Activated T-cell treated with anti-CD3 and anti-CD28 coated beads, Interleukin-2, amount 50 U/mL, for 72 hours (primary cell): Measurements from ENCODE around the gene CEACAM5. TPM values are rescaled to one million over a fixed set of nuclear protein-coding genes. Genes with fewer than 3 reads are reported as not detected.
"Not testable (repeated sequence)": the region's sequence is repeated elsewhere in the genome, so short reads cannot be mapped to it uniquely, and the experiment has no call there.

ENCODE experiments used
- ATAC-seq, 2 donors: fragments of 150-1000 bp; cut with Tn5 transposase; replicated peaks in 1 of 2; 2 replicates each; pipeline ENCODE4 v1.10.0; 2021; ENCODE audit warnings: moderate library complexity in 2 of 2, mild to moderate bottlenecking in 1 of 2
- DNase-seq, 2 donors: peaks; one replicate each; pipeline ENCODE4 v3.0.0; 2021 to 2022; ENCODE audit warnings: mixed read lengths in 1 of 2
- H3K27ac Mint-ChIP-seq: one replicate; pipeline ENCODE4 v1.8.0; 2022; ENCODE audit warnings: mild to moderate bottlenecking, moderate library complexity, mixed read lengths
- H3K27me3 Mint-ChIP-seq: one replicate; pipeline ENCODE4 v1.8.0; 2022; ENCODE audit warnings: low read depth, mixed read lengths
- H3K36me3 Mint-ChIP-seq, 2 donors: one replicate each; pipeline ENCODE4 v1.8.0; 2022; ENCODE audit warnings: mixed read lengths in 2 of 2, mild to moderate bottlenecking in 1 of 2; ENCODE audit not compliant: insufficient read depth in 2 of 2
- H3K4me1 Mint-ChIP-seq: one replicate; pipeline ENCODE4 v1.8.0; 2022; ENCODE audit warnings: low read depth, mixed read lengths
- H3K4me3 Mint-ChIP-seq, 2 donors: one replicate each; pipeline ENCODE4 v1.8.0; 2022; ENCODE audit warnings: mild to moderate bottlenecking in 2 of 2, mixed read lengths in 2 of 2, moderate library complexity in 2 of 2
- H3K9me3 Mint-ChIP-seq, 2 donors: one replicate each; pipeline ENCODE4 v1.8.0; 2022; ENCODE audit warnings: mixed read lengths in 2 of 2
- total RNA-seq, 2 donors: library from RNA; stranded (reverse); gene quantifications; one replicate each; pipeline ENCODE4 v1.2.3, GENCODE V29; 2022

The CEACAM5 gene
- total RNA-seq, 2 donors from 2014 or later: not detected

- no peak within 1 kb of the TSS for H3K27ac Mint-ChIP-seq
- no peaks in the 10 kb centered on the region for H3K36me3 Mint-ChIP-seq
- DNase-seq (no peak), ATAC-seq (no peak)
- H3K4me3 Mint-ChIP-seq: no peak within 1 kb of the TSS
- H3K9me3 Mint-ChIP-seq: no peaks in the 10 kb centered on the region
- H3K4me1 Mint-ChIP-seq: peaks cover 5% of the 10 kb centered on the region
- H3K27me3 Mint-ChIP-seq: peaks cover 73% of the 10 kb centered on the region
Observed at GRCh38 chr19:41755328-41755913, 47.0 kb downstream of the CEACAM5 start, which contains the start of gene CEACAM6. CEACAM6 (plus strand) TSS chr19:41755530; CDS start chr19:41755639, 109 bp downstream.

GRCh38 chr19:41758846-41759245 lies 50.4 kb downstream of the CEACAM5 start:
- Mint-ChIP-seq H3K36me3 (no peaks in the 10 kb centered on the region), H3K4me3 (no peak overlapping the region), H3K9me3 (no peaks in the 10 kb centered on the region), H3K27ac (no peak overlapping the region), H3K27me3 (peaks cover 75% of the 10 kb centered on the region), H3K4me1 (peaks cover 2% of the 10 kb centered on the region)
- no peak for ATAC-seq
- DNase-seq: no peak

GRCh38 chr19:41767115-41767514 lies 58.7 kb downstream of the CEACAM5 start:
- H3K27me3 Mint-ChIP-seq: peaks cover 73% of the 10 kb centered on the region
- H3K4me1 Mint-ChIP-seq: peaks cover 10% of the 10 kb centered on the region
- H3K4me3 Mint-ChIP-seq: no peak overlapping the region
- no peak for ATAC-seq
- H3K36me3 Mint-ChIP-seq: no peaks in the 10 kb centered on the region
- H3K9me3 Mint-ChIP-seq: no peaks in the 10 kb centered on the region
- no peak overlapping the region for H3K27ac Mint-ChIP-seq
- no peak for DNase-seq

- DNase-seq, H3K27ac Mint-ChIP-seq, H3K9me3 Mint-ChIP-seq, H3K36me3 Mint-ChIP-seq, ATAC-seq, H3K4me3 Mint-ChIP-seq: not testable (repeated sequence)
- Mint-ChIP-seq H3K4me1 (peaks cover 20% of the 10 kb centered on the region), H3K27me3 (peaks cover 73% of the 10 kb centered on the region)
Observed at GRCh38 chr19:41768105-41768504, 59.7 kb downstream of the CEACAM5 start.

GRCh38 chr19:41769608-41770007 lies 61.2 kb downstream of the CEACAM5 start:
- no peak for DNase-seq
- H3K36me3 Mint-ChIP-seq: no peaks in the 10 kb centered on the region
- H3K4me1 Mint-ChIP-seq: peaks cover 35% of the 10 kb centered on the region
- no peak for ATAC-seq
- H3K27me3 Mint-ChIP-seq: peaks cover 71% of the 10 kb centered on the region
- H3K9me3 Mint-ChIP-seq: no peaks in the 10 kb centered on the region
- no peak overlapping the region for H3K4me3 Mint-ChIP-seq
- H3K27ac Mint-ChIP-seq: no peak overlapping the region

- Mint-ChIP-seq H3K9me3 (no peaks in the 10 kb centered on the region), H3K4me1 (peaks cover 42% of the 10 kb centered on the region), H3K27ac (no peak overlapping the region), H3K36me3 (no peaks in the 10 kb centered on the region), H3K27me3 (peaks cover 67% of the 10 kb centered on the region), H3K4me3 (no peak overlapping the region)
- ATAC-seq (peak in 1 of 2 donors; percentile 75), DNase-seq (no peak)
Observed at GRCh38 chr19:41771410-41771809, 63.0 kb downstream of the CEACAM5 start.

GRCh38 chr19:41774515-41774980 lies 66.1 kb downstream of the CEACAM5 start:
- H3K27me3 Mint-ChIP-seq: peaks cover 73% of the 10 kb centered on the region
- peak; percentile 74 to 90 for ATAC-seq

GRCh38 chr19:41776700-41777099 lies 68.3 kb downstream of the CEACAM5 start:
- Mint-ChIP-seq H3K27me3 (peaks cover 82% of the 10 kb centered on the region), H3K4me3 (no peak overlapping the region), H3K9me3 (no peaks in the 10 kb centered on the region), H3K36me3 (no peaks in the 10 kb centered on the region), H3K4me1 (peaks cover 34% of the 10 kb centered on the region), H3K27ac (no peak overlapping the region)
- no peak for DNase-seq
- ATAC-seq: no peak

More at GRCh38 chr19:41774515-41774980, 66.1 kb downstream of the CEACAM5 start:
- Mint-ChIP-seq H3K36me3 (no peaks in the 10 kb centered on the region), H3K27ac (peak overlapping the region; percentile 30), H3K4me3 (peak overlapping the region in 1 of 2 donors; percentile 41), H3K9me3 (no peaks in the 10 kb centered on the region), H3K4me1 (peaks cover 42% of the 10 kb centered on the region)
- DNase-seq: peak; percentile 44 to 58

Other genes starting within 250 kb of the CEACAM5 start
- gene CEACAM21, start 132.5 kb upstream of the CEACAM5 start, total RNA-seq: 10 to 100 TPM; 38.4 to 41.7 TPM
- not detected for gene CEACAM4, start 81.6 kb upstream of the CEACAM5 start, total RNA-seq
- not detected for gene CEACAM7, start 20.4 kb upstream of the CEACAM5 start, total RNA-seq
- not detected for gene CEACAM6, start 46.9 kb downstream of the CEACAM5 start, total RNA-seq
- not detected for gene CEACAM3, start 88.0 kb downstream of the CEACAM5 start, total RNA-seq
- gene LYPD4, start 136.1 kb downstream of the CEACAM5 start, total RNA-seq: not detected
- not detected for gene DMRTC2, start 136.4 kb downstream of the CEACAM5 start, total RNA-seq
- 1,000 to 10,000 TPM; 4,101 to 4,133 TPM for gene RPS19, start 151.6 kb downstream of the CEACAM5 start, total RNA-seq
- gene CD79A, start 168.7 kb downstream of the CEACAM5 start, total RNA-seq: 10 to 100 TPM; 12.3 to 27.5 TPM
- gene ARHGEF1, start 174.6 kb downstream of the CEACAM5 start, total RNA-seq: 100 to 1,000 TPM; 371 to 446 TPM
- 1 to 10 TPM; 3.3 to 4.1 TPM for gene ERFL, start 219.8 kb downstream of the CEACAM5 start, total RNA-seq